ENCODE results near the gene IL1RL2. TPM values are rescaled to one million over a fixed set of nuclear protein-coding genes. Genes with fewer than 3 reads are reported as not detected.

The IL1RL2 gene
- total and polyA plus RNA-seq, 2 donors (not counting 1 experiment from before 2014, with no cell fraction given): 0.28 to 2.6 TPM

DNA sequence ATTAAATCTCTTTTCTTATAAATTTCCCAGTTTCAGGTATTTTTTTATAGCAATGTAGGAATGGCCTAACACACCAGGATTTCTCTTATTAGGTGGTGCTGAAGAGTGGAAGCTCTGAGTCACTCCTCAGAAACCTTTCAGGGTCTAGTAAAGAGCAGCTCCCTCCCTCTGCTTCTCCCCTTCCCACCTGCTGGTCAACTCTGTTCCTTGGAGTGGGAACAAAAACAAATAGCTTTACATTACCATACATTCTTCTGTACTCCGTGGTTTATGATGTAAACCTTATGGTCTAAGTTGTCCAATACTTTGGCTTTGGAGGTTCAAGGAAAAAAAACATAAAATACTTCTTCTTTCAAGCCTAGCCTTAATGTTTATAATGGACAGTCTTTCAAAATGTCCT is 47.0 kb upstream of the IL1RL2 start:
- DNase-seq (ENCODE audit: low read depth in 2 of 2): peak; percentile 48 to 67
- Histone ChIP-seq H3K79me2 (ENCODE audit: control insufficient read depth, insufficient read depth, low read length) (peaks cover 21% of the 10 kb centered on the region), H2AFZ (ENCODE audit: low read length) (no peak overlapping the region), H3K9ac (ENCODE audit: insufficient read depth, low read length) (no peak overlapping the region), H3K4me1 (ENCODE audit: control insufficient read depth, extremely low read depth, insufficient read depth, low read length) (peaks cover 11% of the 10 kb centered on the region), H3K4me3 (replicated peaks in 1 of 4; ENCODE audit: control extremely low read depth in 1 of 4, insufficient read depth in 1 of 4, low read depth in 3 of 4, low read length in 4 of 4) (no peak overlapping the region), H4K20me1 (ENCODE audit: control insufficient read depth, extremely low read depth, insufficient read depth, low read length) (no peaks in the 10 kb centered on the region), H3K27ac (ENCODE audit: insufficient read depth, low read length) (no peak overlapping the region), H3K27me3 (ENCODE audit: control insufficient read depth, insufficient read depth, low read length) (no peaks in the 10 kb centered on the region), H3K36me3 (ENCODE audit: control insufficient read depth, insufficient read depth, low read length) (peaks cover 6% of the 10 kb centered on the region), H3K9me3 (ENCODE audit: control insufficient read depth, insufficient read depth, low read depth, low read length) (peaks cover 4% of the 10 kb centered on the region), H3K4me2 (ENCODE audit: extremely low read depth, insufficient read depth, low read length) (no peak overlapping the region)
- TF ChIP-seq, protein P1, sequence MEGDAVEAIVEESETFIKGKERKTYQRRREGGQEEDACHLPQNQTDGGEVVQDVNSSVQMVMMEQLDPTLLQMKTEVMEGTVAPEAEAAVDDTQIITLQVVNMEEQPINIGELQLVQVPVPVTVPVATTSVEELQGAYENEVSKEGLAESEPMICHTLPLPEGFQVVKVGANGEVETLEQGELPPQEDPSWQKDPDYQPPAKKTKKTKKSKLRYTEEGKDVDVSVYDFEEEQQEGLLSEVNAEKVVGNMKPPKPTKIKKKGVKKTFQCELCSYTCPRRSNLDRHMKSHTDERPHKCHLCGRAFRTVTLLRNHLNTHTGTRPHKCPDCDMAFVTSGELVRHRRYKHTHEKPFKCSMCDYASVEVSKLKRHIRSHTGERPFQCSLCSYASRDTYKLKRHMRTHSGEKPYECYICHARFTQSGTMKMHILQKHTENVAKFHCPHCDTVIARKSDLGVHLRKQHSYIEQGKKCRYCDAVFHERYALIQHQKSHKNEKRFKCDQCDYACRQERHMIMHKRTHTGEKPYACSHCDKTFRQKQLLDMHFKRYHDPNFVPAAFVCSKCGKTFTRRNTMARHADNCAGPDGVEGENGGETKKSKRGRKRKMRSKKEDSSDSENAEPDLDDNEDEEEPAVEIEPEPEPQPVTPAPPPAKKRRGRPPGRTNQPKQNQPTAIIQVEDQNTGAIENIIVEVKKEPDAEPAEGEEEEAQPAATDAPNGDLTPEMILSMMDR (conservative IDR thresholded peaks at IDR 0.05 in 1 of 2, IDR thresholded peaks at IDR 0.05 in 1 of 2; ENCODE audit: low read depth in 1 of 2, low read length in 2 of 2): no peak
- no peak for TF ChIP-seq EZH2 (IDR thresholded peaks at IDR 0.05; ENCODE audit: low read length, missing control alignments)

DNA sequence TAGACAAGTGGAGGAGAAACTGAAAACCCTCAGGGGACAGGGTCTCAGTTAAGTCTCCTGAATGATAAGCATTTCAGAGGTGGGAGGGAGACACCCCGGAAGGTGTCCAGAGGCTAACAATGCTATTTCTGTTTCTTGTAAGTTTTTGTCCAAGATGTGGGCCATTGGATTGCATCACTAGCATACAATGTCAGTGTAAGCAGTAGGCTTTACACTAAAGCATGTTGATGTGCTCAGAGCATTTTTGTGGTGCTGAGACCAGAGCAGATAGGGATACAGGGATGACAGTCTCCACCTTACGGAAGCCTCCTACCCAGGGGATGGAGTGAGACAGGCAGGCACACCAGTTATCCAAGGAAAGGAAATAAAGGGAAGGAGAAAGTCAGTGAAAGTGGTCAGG is 46.4 kb upstream of the IL1RL2 start:
- Histone ChIP-seq H3K36me3 (ENCODE audit: control insufficient read depth, insufficient read depth, low read length) (peaks cover 11% of the 10 kb centered on the region), H3K9me3 (ENCODE audit: control insufficient read depth, insufficient read depth, low read depth, low read length) (peaks cover 8% of the 10 kb centered on the region), H3K4me1 (ENCODE audit: control insufficient read depth, extremely low read depth, insufficient read depth, low read length) (peaks cover 11% of the 10 kb centered on the region), H3K27ac (ENCODE audit: insufficient read depth, low read length) (peak overlapping the region; percentile 97), H3K79me2 (ENCODE audit: control insufficient read depth, insufficient read depth, low read length) (peaks cover 26% of the 10 kb centered on the region), H3K27me3 (ENCODE audit: control insufficient read depth, insufficient read depth, low read length) (no peaks in the 10 kb centered on the region), H2AFZ (ENCODE audit: low read length) (no peak overlapping the region), H3K9ac (ENCODE audit: insufficient read depth, low read length) (no peak overlapping the region), H3K4me2 (ENCODE audit: extremely low read depth, insufficient read depth, low read length) (no peak overlapping the region), H4K20me1 (ENCODE audit: control insufficient read depth, extremely low read depth, insufficient read depth, low read length) (no peaks in the 10 kb centered on the region), H3K4me3 (replicated peaks in 1 of 4; ENCODE audit: control extremely low read depth in 1 of 4, insufficient read depth in 1 of 4, low read depth in 3 of 4, low read length in 4 of 4) (no peak overlapping the region)
- peak; percentile 45 to 52 for DNase-seq (ENCODE audit: low read depth in 2 of 2)
- TF ChIP-seq, protein P1 (conservative IDR thresholded peaks at IDR 0.05 in 1 of 2, IDR thresholded peaks at IDR 0.05 in 1 of 2; ENCODE audit: low read depth in 1 of 2, low read length in 2 of 2): no peak
- TF ChIP-seq EZH2 (IDR thresholded peaks at IDR 0.05; ENCODE audit: low read length, missing control alignments): no peak

DNA sequence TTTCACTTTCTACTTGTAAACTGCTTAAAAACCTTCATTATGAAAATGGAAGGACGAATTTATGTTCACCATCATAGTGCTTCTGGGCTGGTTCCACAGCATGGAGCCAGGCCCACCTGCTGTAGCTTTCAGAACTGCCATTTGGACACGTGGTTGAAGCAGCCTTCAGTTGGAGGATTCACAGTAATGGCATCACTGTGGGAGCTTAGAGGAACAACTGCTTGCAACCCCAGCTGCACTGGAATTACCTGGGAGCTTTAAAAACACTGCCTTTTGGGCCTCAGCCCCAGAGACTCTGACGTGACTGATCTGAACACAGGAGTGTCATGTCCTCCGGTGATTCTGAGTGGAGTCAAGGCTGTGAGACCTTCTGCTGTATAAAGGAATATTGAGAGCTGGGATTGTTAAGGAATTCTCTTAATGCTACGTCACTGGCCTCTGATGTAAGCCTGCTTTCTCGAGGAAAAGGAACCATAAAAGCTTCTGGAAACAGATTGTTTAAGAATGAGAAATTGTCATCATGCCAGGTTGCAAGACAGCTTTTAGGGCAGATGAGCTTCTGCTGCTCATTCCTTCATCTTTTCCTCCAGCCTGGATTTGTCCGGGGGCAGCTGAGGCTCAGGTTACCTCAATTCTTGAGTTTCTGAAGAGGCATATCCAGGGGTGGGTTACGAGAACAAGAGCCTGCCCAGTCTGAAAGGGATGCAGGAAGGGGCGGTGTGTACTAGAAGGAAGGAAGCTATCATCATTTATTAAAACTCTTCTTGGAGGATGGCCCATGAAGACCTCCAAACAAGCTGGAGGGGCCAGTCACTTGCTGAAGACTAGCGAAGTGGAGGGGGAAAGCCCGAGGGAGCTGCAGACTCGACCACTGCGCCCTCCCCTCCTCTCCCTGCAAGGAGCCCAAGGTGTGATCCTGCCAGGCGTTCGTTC is 45.5 kb upstream of the IL1RL2 start:
- peaks cover 11% of the 10 kb centered on the region for H3K4me1 ChIP-seq (ENCODE audit: control insufficient read depth, extremely low read depth, insufficient read depth, low read length)
- H3K27me3 ChIP-seq (ENCODE audit: control insufficient read depth, insufficient read depth, low read length): no peaks in the 10 kb centered on the region
- H3K4me2 ChIP-seq (ENCODE audit: extremely low read depth, insufficient read depth, low read length): peak overlapping the region; percentile 96
- H2AFZ ChIP-seq (ENCODE audit: low read length): no peak overlapping the region
- DNase-seq (ENCODE audit: low read depth in 2 of 2): peak; percentile 80 to 97
- no peaks in the 10 kb centered on the region for H4K20me1 ChIP-seq (ENCODE audit: control insufficient read depth, extremely low read depth, insufficient read depth, low read length)
- peaks cover 13% of the 10 kb centered on the region for H3K36me3 ChIP-seq (ENCODE audit: control insufficient read depth, insufficient read depth, low read length)
- peak overlapping the region in 3 of 4 experiments; percentile 62 to 95 (median 69) for H3K4me3 ChIP-seq (replicated peaks in 1 of 4; ENCODE audit: control extremely low read depth in 1 of 4, insufficient read depth in 1 of 4, low read depth in 3 of 4, low read length in 4 of 4)
- peak overlapping the region; percentile 97 for H3K27ac ChIP-seq (ENCODE audit: insufficient read depth, low read length)
- H3K79me2 ChIP-seq (ENCODE audit: control insufficient read depth, insufficient read depth, low read length): peaks cover 31% of the 10 kb centered on the region
- H3K9me3 ChIP-seq (ENCODE audit: control insufficient read depth, insufficient read depth, low read depth, low read length): peaks cover 11% of the 10 kb centered on the region
- H3K9ac ChIP-seq (ENCODE audit: insufficient read depth, low read length): peak overlapping the region; percentile 21
- TF ChIP-seq, protein P1 (conservative IDR thresholded peaks at IDR 0.05 in 1 of 2, IDR thresholded peaks at IDR 0.05 in 1 of 2; ENCODE audit: low read depth in 1 of 2, low read length in 2 of 2): no peak
- no peak for TF ChIP-seq EZH2 (IDR thresholded peaks at IDR 0.05; ENCODE audit: low read length, missing control alignments)

Measured in fibroblast of lung (primary cell).